NCI-H2196 treated with DMSO at 0.1 percent for 48 hours (cell line): ENCODE data around the gene CRYBB1.

ENCODE experiments used
- DNase-seq: peaks from one replicate; lab custom pipeline; 2025; ENCODE audit not compliant: unreplicated experiment; lab: John Stamatoyannopoulos, UW

The CRYBB1 gene

DNA sequence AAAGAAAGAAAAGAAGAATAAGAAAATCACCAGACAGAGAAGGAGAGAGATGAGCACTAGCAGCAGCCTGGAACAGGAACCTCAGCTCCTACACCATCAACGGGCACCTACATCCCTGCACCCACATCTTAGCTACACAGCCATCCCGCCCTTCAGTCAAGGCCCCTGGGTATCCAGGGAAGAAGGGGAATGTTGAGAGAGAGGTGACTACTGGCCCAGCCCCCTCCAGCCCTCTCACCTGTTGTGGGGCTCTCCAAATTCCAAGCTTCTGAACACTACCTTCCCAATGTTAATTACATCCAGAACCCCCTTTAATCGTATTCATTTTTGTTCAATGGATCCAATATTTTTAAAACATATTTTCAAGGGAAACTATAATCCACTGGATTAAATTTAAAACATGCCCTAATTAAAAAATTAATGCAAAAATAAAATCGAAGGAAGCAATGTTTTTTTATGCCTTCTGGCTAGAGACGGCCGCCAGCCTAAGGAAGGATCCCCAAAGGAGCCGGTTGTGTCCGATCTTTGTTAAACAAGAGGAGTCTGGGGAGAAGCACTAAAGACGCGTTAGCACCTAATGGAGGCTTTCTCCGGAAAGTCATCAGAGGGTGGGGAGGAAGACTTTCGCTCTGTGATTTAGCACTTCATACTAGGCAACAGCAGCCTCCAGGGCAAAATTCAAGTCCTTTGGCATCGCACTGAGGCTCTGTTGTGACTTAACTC is 37.4 kb downstream of the CRYBB1 start:
- no peak for DNase-seq

GRCh38 chr22:26579331-26579886 is 38.4 kb downstream of the CRYBB1 start:
- DNase-seq = no peak

DNA sequence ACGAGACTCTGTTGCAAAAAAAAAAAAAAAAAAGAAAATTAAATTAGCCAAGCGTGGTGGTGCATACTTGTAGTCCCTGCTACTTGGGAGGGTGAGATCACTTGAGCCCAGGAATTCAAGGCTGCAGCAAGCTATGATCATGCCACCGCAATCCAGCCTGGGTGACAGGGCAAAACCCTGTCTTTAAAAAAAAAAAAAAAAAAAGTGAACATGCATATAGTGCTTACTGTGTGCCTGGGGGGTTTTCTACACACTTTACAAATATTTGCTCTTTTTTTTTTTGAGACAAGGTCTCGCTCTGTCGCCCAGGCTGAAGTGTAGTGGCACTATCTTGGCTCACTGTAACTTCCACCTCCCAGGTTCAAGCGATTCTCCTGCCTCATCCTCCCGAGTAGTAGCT is 40.7 kb downstream of the CRYBB1 start:
- no peak for DNase-seq

DNA sequence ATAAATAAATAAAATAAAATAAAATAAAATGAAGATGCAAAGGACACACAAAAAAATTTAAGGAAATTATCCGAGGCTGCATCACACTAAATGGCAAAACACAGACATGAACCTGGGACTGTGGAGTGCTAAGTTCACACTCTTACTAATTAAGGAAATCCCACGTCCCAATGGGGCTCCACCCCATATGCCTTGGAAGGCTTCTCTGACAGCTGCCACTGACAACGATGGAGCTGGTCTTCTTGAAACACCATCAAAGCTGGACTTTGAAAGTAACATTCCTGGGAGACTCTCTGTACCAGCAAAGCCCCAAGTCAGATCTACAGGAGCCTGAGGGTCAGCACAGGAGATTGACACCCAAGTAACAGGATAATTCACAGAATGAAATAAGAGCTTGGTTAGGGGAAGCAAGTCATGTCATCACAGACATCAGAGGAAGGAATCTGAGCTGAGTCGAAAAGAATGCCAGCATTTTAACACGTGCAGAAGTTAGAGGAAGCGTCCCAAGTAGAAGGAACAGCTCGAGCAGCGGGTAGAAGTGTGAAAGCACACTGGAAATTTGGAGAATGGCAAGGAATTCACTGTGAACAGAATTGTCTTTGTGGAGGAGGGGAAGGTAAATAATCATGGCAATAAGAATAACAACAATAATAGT is 41.7 kb downstream of the CRYBB1 start:
- DNase-seq = no peak

DNA sequence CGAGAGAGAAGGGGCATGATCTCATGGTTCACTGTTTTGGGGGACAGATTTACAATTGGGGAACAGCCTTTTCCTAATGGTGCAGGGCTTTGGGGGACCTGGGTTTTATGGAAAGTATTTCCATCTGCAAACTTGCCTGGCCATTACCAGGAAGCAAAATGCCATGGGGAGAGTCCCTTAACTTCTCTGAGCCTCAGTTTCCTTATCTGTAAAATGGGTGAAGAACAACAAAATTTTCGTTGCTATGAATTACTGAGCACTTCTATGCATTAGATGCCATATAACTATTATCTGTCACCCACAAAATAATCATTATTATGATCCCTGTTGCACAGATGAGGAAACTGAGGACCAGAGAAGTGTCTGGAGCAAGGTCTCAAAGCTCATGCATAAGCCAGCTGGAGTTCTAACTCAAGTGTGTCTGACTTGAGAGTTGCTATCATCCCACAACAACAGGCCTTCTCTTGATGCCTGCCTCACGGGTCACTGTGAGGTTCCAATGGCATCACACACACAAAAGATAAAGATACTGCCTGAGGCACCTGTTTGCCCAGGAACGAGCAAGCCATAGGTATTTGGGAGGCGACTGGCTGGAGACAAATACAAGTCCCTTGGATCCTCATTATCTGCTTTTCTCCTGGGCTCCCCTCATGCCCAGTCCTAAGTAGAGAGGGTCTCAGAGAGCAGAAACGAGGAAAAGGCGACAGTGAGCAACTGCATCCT is 43.7 kb downstream of the CRYBB1 start:
- DNase-seq = no peak

DNA sequence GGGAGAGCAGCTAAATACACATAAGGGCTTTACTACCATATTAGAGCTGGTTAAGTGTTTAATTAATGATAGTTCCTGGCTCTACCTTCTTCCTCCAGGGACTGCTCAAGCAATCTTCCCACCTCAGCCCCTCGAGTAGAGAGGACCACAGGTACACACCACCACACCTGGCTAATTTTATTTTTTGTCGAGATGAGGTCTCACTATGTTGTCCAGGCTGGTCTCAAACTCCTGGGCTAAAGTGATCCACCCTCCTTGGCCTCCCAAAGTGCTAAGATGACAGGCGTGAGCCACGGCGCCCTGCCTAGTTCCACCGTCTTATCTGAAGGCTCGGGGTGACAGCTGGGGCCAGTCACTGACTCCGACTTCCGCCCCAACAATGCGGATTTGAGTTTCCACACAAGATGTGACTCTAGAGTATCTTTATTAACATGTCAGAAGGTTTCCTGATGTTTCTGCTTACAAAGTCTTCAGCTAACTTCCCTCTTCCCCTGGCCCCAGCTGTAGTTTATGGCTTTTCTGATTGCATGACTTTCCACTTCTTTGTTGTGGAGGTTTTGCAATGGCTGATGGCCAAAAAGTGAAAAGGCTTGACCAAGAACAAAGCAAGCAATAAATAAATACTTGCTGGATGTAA is 44.7 kb downstream of the CRYBB1 start:
- DNase-seq = no peak

- no peak for DNase-seq
These were observed 46.8 kb downstream of the CRYBB1 start for GRCh38 chr22:26570864-26571525.

GRCh38 chr22:26570115-26570514 is 47.7 kb downstream of the CRYBB1 start:
- DNase-seq = no peak

DNA sequence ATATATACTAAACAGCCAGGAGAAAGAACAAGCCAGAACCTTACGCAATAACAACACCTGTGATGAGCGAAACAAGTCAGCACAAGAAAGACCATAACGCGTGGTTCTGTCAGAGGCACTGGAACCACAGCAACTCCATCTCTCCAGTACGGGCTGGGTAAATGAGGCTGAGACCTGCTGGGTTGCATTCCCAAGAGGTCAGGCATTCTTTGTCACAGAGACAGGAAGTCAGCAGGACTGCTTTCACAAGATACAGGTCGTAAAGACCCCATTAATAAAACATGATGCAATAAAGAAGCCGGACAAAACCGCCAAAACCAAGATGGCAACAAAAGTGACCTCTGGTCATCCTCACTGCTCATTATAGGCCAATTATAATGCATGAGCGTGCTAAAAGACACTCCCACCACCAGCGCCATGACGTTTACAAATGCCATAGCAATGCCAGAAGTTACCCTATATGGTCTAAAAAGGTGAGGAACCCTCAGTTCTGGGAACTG is 49.6 kb downstream of the CRYBB1 start:
- no peak for DNase-seq

DNA sequence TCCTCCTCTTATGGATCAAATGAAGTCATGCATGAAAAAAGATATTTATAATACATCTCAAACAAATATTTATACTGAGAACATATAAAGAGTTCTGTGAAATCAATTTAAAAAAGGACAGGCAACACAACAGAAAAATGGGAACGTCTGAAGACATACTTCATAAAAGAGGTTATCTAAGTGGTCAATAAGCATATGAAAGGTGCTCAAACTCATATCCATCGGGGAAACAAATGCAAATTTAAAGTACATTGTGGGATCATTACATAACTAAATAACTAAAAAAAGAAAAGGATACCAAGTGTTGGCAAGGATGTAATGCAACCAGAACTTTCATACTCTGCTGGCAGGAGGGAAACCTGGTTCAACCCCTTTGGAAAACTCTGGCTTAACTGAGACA is 50.2 kb downstream of the CRYBB1 start:
- no peak for DNase-seq

- no peak for DNase-seq
These were observed 50.8 kb downstream of the CRYBB1 start for GRCh38 chr22:26566994-26567393.

DNA sequence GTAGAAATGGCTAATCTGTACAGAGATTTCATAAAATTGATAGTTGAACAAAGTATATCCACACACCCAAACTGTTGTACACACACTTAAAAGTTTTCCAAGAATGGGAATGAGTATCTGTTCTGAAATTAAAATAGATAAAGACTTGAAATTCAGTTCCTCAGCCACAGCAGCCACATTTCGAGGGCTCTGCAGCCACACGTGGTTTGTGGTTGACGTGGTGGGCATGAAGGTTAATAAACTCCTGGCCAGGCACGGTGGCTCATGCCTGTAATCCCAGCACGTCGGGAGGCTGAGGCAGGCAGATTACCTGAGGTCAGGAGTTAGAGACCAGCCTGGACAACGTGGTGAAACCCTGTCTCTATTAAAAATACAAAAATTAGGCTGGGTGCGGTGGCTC is 51.9 kb downstream of the CRYBB1 start:
- no peak for DNase-seq

- DNase-seq = no peak
These were observed 52.6 kb downstream of the CRYBB1 start for GRCh38 chr22:26565181-26565580.

DNA sequence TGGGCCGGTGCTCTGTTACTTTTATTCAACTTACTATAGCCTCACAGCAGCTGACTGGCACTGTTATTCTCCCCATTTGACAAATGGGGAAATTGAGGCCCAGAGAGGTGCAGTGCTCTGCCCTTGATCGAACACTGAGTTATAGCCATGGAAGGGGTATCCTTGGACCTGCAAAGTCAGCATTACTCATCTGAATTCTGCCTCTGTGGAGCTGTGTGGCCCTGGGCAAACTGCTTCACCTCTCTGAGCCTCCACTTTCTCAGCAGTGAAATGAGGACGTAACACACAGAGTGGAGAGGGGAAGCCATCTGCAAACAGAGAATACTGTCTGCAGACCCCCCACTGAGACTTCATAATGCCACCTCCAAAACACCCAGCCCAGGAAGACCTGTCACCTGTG is 53.2 kb downstream of the CRYBB1 start:
- no peak for DNase-seq

GRCh38 chr22:26564181-26564580 is 53.6 kb downstream of the CRYBB1 start:
- no peak for DNase-seq

DNA sequence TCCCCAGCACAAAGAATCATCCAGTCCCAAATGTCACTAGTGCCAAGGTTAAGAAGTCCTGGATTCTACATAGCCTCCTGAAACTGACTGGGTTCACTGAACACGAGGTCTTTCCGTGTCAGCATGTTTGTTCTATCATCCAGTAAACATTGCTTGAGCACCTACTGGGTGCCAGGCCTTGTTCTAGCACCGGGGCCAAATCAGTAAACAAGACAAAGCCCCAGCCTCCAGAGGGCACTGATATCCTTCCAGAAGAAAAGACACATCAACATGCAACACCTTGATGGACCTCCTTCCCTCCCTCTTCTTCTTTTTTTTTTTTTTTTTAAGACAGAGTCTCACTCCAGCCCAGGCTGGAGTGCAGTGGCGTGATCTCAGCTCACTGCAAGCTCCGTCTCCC is 54.8 kb downstream of the CRYBB1 start:
- DNase-seq = no peak

DNA sequence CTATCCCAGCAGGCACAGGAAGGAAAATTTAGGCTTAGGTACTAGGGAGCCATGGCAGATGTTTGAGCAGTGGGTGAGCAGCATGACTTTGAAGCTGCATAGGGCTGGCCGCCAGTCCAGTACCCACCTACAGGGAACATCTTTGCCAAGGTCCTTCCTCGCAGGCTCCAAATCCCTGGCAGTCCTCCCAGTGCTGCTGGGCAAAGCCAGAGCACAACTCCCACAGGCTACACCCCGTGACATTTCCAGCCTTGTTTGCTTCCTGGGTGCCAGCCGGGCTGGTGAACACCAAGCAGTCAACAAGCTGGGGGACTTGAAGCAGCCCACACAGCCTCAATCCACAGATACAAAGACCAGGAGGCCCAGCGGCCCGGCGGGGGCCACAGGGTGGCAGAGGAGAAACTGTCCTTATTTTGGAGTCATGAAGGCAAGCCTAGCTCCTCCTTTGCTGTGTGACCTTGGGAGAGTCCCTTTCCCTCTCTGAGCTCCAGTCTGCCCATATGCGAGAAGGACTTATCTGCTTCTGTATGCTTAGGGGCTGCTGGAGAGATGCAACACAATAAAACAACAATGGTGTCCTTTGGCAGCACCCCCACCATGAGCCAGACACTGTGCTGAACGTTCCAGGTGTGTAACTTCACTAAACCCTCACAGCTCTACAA is 55.9 kb downstream of the CRYBB1 start:
- DNase-seq = no peak

DNA sequence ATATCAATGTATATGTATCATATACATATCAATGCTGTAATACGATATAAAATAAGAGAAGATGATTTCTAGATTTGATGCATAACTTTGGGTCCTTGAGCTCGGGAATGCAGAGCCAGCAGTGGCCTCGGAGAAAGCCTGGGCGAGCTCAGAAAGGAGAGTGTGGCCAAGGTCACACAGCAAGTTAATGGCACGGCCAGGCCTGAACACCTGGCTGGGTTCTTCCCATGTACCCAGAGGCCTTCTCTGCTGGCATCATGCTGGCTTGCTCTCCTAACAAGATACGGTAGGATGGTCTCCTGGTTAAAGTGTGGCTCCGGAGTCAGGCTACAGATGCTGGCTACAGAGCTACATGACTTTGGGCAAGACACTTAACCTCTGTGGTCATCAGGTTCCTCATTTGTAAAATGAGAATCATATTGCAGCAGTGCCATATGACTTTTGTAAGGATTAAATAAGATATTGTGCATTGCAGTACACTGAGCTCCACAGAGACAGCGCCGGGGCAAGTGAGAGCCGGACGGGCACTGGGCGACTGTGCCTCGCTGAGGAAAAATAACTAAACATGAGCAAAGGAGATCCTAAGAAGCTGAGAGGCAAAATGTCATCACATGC is 57.8 kb downstream of the CRYBB1 start:
- DNase-seq = no peak

GRCh38 chr22:26558248-26558895 is 59.5 kb downstream of the CRYBB1 start:
- no peak for DNase-seq
